HL-60 (cell line): ENCODE measurements around the gene MED17.
"Not testable (repeated sequence)": the region's sequence is repeated elsewhere in the genome, so short reads cannot be mapped to it uniquely, and the experiment has no call there.

Experiments
- DNase-seq, 2 experiments: peaks; one replicate each; pipeline ENCODE4 v3.0.0-alpha.2; 2010 to 2020; ENCODE audit warnings: low read depth in 1 of 2, low spot score in 1 of 2
- H3K27ac ChIP-seq: fragments of 250-450 bp; sonication (Bioruptor Pico); replicated peaks from 2 replicates; pipeline ENCODE4 v1.5.1; 2020; ENCODE audit warnings: mild to moderate bottlenecking, moderate library complexity
- H3K27me3 ChIP-seq: fragments of 250-450 bp; sonication (Bioruptor Pico); 2 replicates; pipeline ENCODE4 v1.5.1; 2021; ENCODE audit warnings: mild to moderate bottlenecking, moderate library complexity; ENCODE audit not compliant: insufficient read depth, poor library complexity, severe bottlenecking
- H3K4me3 ChIP-seq: replicated peaks from 2 replicates; pipeline ENCODE4 v1.5.1; 2011; ENCODE audit warnings: mild to moderate bottlenecking, control low read depth, low read length; ENCODE audit not compliant: insufficient read depth
- CTCF ChIP-seq: IDR thresholded peaks from one replicate; pipeline ENCODE4 v1.5.1; 2011; ENCODE audit warnings: low read length, control low read depth, inconsistent platforms; ENCODE audit not compliant: insufficient read depth
- GABPA ChIP-seq: IDR thresholded peaks from 2 replicates; pipeline ENCODE4 v1.6.1; 2012; ENCODE audit warnings: low read depth
- POLR2AphosphoS5 ChIP-seq: IDR thresholded peaks from 2 replicates; pipeline ENCODE4 v1.6.1; 2012; ENCODE audit warnings: low read depth
- REST ChIP-seq: IDR thresholded peaks from 2 replicates; pipeline ENCODE4 v1.6.1; 2012; ENCODE audit warnings: low read depth; ENCODE audit not compliant: insufficient replicate concordance
- SPI1 ChIP-seq: IDR thresholded peaks from 2 replicates; pipeline ENCODE4 v1.6.1; 2012; ENCODE audit warnings: low read depth, mild to moderate bottlenecking, borderline replicate concordance

The MED17 gene

GRCh38 chr11:93757301-93757700 lies 26.8 kb upstream of the MED17 start:
- H3K27me3 ChIP-seq: no peaks in the 10 kb centered on the region
- no peak overlapping the region for H3K4me3 ChIP-seq
- no peak for DNase-seq
- no peak overlapping the region for H3K27ac ChIP-seq
- TF ChIP-seq GABPA: no peak

- H3K27ac ChIP-seq: no peak overlapping the region
- H3K27me3 ChIP-seq: no peaks in the 10 kb centered on the region
- TF ChIP-seq SPI1 (no peak), GABPA (no peak), CTCF (no peak), POLR2AphosphoS5 (no peak), REST (no peak)
- no peak for DNase-seq
- no peak overlapping the region for H3K4me3 ChIP-seq
Measured at GRCh38 chr11:93757924-93758865, 25.9 kb upstream of the MED17 start.

GRCh38 chr11:93759123-93759522 lies 25.0 kb upstream of the MED17 start:
- not testable (repeated sequence) for H3K27ac ChIP-seq, H3K27me3 ChIP-seq, DNase-seq, H3K4me3 ChIP-seq

GRCh38 chr11:93761910-93762309 lies 22.2 kb upstream of the MED17 start:
- no peak overlapping the region for H3K27ac ChIP-seq
- H3K27me3 ChIP-seq: no peaks in the 10 kb centered on the region
- no peak overlapping the region for H3K4me3 ChIP-seq
- no peak for DNase-seq
- TF ChIP-seq POLR2AphosphoS5: no peak
- no peak for TF ChIP-seq GABPA
- TF ChIP-seq REST: no peak

GRCh38 chr11:93765551-93765950 lies 18.5 kb upstream of the MED17 start:
- TF ChIP-seq CTCF (no peak), GABPA (no peak), REST (no peak), SPI1 (no peak), POLR2AphosphoS5 (no peak)
- no peak for DNase-seq
- Histone ChIP-seq H3K27me3 (no peaks in the 10 kb centered on the region), H3K4me3 (no peak overlapping the region), H3K27ac (no peak overlapping the region)
